Heart left ventricle (tissue), 13 donors: ENCODE results near the gene CAVIN4.

Experiments used
- POLR2A ChIP-seq, 2 donors: fragments of 450-650 bp; IDR thresholded peaks; one replicate each; pipeline ENCODE4 v1.6.1; 2017; ENCODE audit warnings: antibody characterized with exemption in 2 of 2, mild to moderate bottlenecking in 2 of 2, moderate library complexity in 2 of 2
- TF ChIP-seq, protein P1 (sequence below), 12 donors: fragments of 200-600 bp; sonication (generic) in 4 of 12; IDR thresholded peaks; one replicate each; pipeline versions ENCODE4 v1.5.0 to v1.8.0; 2018 to 2022; ENCODE audit warnings: antibody characterized with exemption in 12 of 12, mild to moderate bottlenecking in 5 of 12
- donor health status: ischemic (EF 13 %, LVEDD 7.1; RV severe dilation, severe dysfunction).
- donor health status: DM: no; HTN: yes; CAD: no.
- donor health status: DM: no; HTN: no; CAD: no.
- donor health status: ischemic (EF 25% LVEDD 6.9; RV normal size, moderate dysfunction).
- donor health status: ischemic (EF 25% LVEDD 5.7; RV mildly dilated, moderate dysfunction).
- donor health status: ischemic (EF 35%, LVEDD 5.7; RV mildly dilated, moderate dysfunction).
- donor health status: nonischemic (EF 11% LVEDD 7.7; RV severe dilation, severe dysfunction).
- donor health status: DM: yes; HTN: yes; CAD: no.
- donor health status: PGD.
- donor health status: ischemic (EF 29% LVEDD 5.4; RV normal size, mild dysfunction).
- donor health status: nonischemic (EF 23%, LVEDD 6.1; RV moderate dilation, normal function).

DNA sequence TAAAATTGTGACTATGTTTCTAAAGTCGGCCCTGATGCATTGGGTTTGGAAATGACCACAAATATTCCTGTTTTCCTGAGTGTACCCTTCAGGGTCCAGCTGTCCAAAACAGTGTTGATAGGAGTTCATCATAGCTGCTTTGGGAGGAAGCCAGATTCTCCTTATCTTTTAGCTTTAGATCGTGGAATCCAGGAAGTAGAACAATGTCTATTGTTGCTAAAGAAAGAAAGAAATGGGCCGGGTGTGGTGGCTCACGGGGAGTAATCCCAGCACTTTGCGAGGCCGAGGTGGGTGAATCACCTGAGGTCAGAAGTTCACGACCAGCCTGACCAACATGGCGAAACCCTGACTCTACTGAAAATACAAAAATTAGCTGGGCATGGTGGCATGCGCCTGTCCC lies 9.5 kb downstream of the CAVIN4 start:
- TF ChIP-seq, protein P1, sequence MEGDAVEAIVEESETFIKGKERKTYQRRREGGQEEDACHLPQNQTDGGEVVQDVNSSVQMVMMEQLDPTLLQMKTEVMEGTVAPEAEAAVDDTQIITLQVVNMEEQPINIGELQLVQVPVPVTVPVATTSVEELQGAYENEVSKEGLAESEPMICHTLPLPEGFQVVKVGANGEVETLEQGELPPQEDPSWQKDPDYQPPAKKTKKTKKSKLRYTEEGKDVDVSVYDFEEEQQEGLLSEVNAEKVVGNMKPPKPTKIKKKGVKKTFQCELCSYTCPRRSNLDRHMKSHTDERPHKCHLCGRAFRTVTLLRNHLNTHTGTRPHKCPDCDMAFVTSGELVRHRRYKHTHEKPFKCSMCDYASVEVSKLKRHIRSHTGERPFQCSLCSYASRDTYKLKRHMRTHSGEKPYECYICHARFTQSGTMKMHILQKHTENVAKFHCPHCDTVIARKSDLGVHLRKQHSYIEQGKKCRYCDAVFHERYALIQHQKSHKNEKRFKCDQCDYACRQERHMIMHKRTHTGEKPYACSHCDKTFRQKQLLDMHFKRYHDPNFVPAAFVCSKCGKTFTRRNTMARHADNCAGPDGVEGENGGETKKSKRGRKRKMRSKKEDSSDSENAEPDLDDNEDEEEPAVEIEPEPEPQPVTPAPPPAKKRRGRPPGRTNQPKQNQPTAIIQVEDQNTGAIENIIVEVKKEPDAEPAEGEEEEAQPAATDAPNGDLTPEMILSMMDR (IDR thresholded peaks at IDR 0.05) = no peak
- TF ChIP-seq POLR2A (IDR thresholded peaks at IDR 0.05) = no peak
